A204.1 (cell line): Measurements from ENCODE around the gene PHLDB1.

Source experiments
- FAIRE-seq: peaks from 2 replicates; lab custom pipeline; 2012; peaks lifted over from hg19 to GRCh38; lab: Jason Lieb, UNC

The PHLDB1 gene

GRCh38 chr11:118640332-118641154, 33.1 kb downstream of the PHLDB1 start:
- FAIRE-seq, result no peak

- FAIRE-seq, result no peak
Measured at GRCh38 chr11:118641397-118642019, 34.1 kb downstream of the PHLDB1 start.

- FAIRE-seq, result no peak
Measured at GRCh38 chr11:118643142-118643994, 36.0 kb downstream of the PHLDB1 start.

- no peak for FAIRE-seq
Measured at GRCh38 chr11:118643995-118644345, 36.6 kb downstream of the PHLDB1 start.

- no peak for FAIRE-seq
Measured at GRCh38 chr11:118644496-118644895, 37.1 kb downstream of the PHLDB1 start.

GRCh38 chr11:118645066-118645715, 37.8 kb downstream of the PHLDB1 start:
- no peak for FAIRE-seq

GRCh38 chr11:118646393-118646792, 39.0 kb downstream of the PHLDB1 start:
- no peak for FAIRE-seq

GRCh38 chr11:118648291-118648690, 40.9 kb downstream of the PHLDB1 start:
- no peak for FAIRE-seq

- no peak for FAIRE-seq
Measured at GRCh38 chr11:118649941-118650340, 42.5 kb downstream of the PHLDB1 start.

- no peak for FAIRE-seq
Measured at GRCh38 chr11:118650366-118650765, 43.0 kb downstream of the PHLDB1 start.

- FAIRE-seq, result no peak
Measured at GRCh38 chr11:118651820-118652219, 44.4 kb downstream of the PHLDB1 start.

GRCh38 chr11:118652681-118653181, 45.3 kb downstream of the PHLDB1 start:
- no peak for FAIRE-seq

- FAIRE-seq, result no peak
Measured at GRCh38 chr11:118653684-118654390, 46.4 kb downstream of the PHLDB1 start.

GRCh38 chr11:118655486-118656190, 48.2 kb downstream of the PHLDB1 start:
- FAIRE-seq, result no peak

GRCh38 chr11:118656563-118657165, 49.2 kb downstream of the PHLDB1 start:
- FAIRE-seq, result no peak

- FAIRE-seq, result no peak
Measured at GRCh38 chr11:118657238-118657637, 49.8 kb downstream of the PHLDB1 start.

GRCh38 chr11:118657709-118658428, 50.5 kb downstream of the PHLDB1 start:
- no peak for FAIRE-seq

- FAIRE-seq, result no peak
Measured at GRCh38 chr11:118658429-118659313, 51.3 kb downstream of the PHLDB1 start.
